HepG2 (cell line): ENCODE measurements around the gene DDIT4. TPM values are rescaled to one million over a fixed set of nuclear protein-coding genes. Genes with fewer than 3 reads are reported as not detected.

Experiments used
- ATF2 ChIP-seq: sonication (generic); formaldehyde crosslinking; IDR thresholded peaks from 2 replicates; pipeline ENCODE4 v1.4.0; 2020; ENCODE audit warnings: missing genetic modification reagents
- ATF7-NPFF ChIP-seq: sonication (generic); formaldehyde crosslinking; IDR thresholded peaks from 2 replicates; pipeline ENCODE4 v1.8.1; 2023; ENCODE audit warnings: mild to moderate bottlenecking, low read depth, missing genetic modification reagents, moderate library complexity
- E2F5 ChIP-seq: sonication (generic); formaldehyde crosslinking; conservative IDR thresholded peaks from 2 replicates; pipeline ENCODE4 v1.4.0; 2020; ENCODE audit warnings: missing genetic modification reagents
- HMG20A ChIP-seq: IDR thresholded peaks from 2 replicates; pipeline ENCODE4 v1.6.1; 2016; ENCODE audit warnings: borderline replicate concordance
- HNRNPUL1 ChIP-seq: fragments of 200-400 bp; formaldehyde crosslinking; IDR thresholded peaks from 2 replicates; pipeline ENCODE4 v1.6.1; 2017; ENCODE audit warnings: low read depth, mild to moderate bottlenecking, low read length, moderate library complexity
- HOXA3 ChIP-seq: sonication (generic); formaldehyde crosslinking; IDR thresholded peaks from 2 replicates; pipeline ENCODE4 v1.5.0; 2020; ENCODE audit warnings: missing genetic modification reagents
- HOXA7 ChIP-seq: sonication (generic); formaldehyde crosslinking; IDR thresholded peaks from 2 replicates; pipeline ENCODE4 v1.8.1; 2022; ENCODE audit warnings: mild to moderate bottlenecking, missing genetic modification reagents, moderate library complexity
- MAFK ChIP-seq, 2 experiments: IDR thresholded peaks in 1 of 2; conservative IDR thresholded peaks in 1 of 2; 2 replicates each; pipeline ENCODE4 v1.6.1; 2011; ENCODE audit warnings: improper control_type of control experiment in 2 of 2, low read length in 2 of 2
- SOX5 ChIP-seq: IDR thresholded peaks from 2 replicates; pipeline ENCODE4 v1.6.1; 2016; ENCODE audit warnings: borderline replicate concordance
- SP140L ChIP-seq: sonication (generic); formaldehyde crosslinking; IDR thresholded peaks from 2 replicates; pipeline ENCODE4 v1.4.0; 2020; ENCODE audit warnings: missing genetic modification reagents, borderline replicate concordance
- TEAD3 ChIP-seq: optimal IDR thresholded peaks from 2 replicates; pipeline ENCODE3; 2016; ENCODE audit warnings: borderline replicate concordance
- ZFP37 ChIP-seq: sonication (generic); formaldehyde crosslinking; IDR thresholded peaks from 2 replicates; pipeline ENCODE4 v1.4.0; 2020; ENCODE audit warnings: missing genetic modification reagents, borderline replicate concordance
- ZGPAT ChIP-seq: IDR thresholded peaks from 2 replicates; pipeline ENCODE4 v1.6.1; 2016; ENCODE audit warnings: mild to moderate bottlenecking
- ZNF142 ChIP-seq: sonication (generic); formaldehyde crosslinking; IDR thresholded peaks from 2 replicates; pipeline ENCODE4 v1.4.0; 2020; ENCODE audit warnings: missing genetic modification reagents
- ZNF253 ChIP-seq: sonication (generic); formaldehyde crosslinking; IDR thresholded peaks from 2 replicates; pipeline ENCODE4 v1.8.0; 2022; ENCODE audit warnings: mild to moderate bottlenecking, missing genetic modification reagents, borderline replicate concordance
- ZNF362 ChIP-seq: sonication (generic); formaldehyde crosslinking; IDR thresholded peaks from 2 replicates; pipeline ENCODE4 v1.4.0; 2020; ENCODE audit warnings: missing genetic modification reagents, mild to moderate bottlenecking, borderline replicate concordance
- ZNF367 ChIP-seq: sonication (generic); formaldehyde crosslinking; IDR thresholded peaks from 2 replicates; pipeline ENCODE4 v1.4.0; 2020; ENCODE audit warnings: missing genetic modification reagents, borderline replicate concordance
- ZNF549 ChIP-seq: sonication (generic); formaldehyde crosslinking; IDR thresholded peaks from 2 replicates; pipeline ENCODE4 v1.5.0; 2020; ENCODE audit warnings: missing genetic modification reagents
- ZNF782 ChIP-seq: sonication (generic); formaldehyde crosslinking; IDR thresholded peaks from 2 replicates; pipeline ENCODE4 v1.4.0; 2020; ENCODE audit warnings: missing genetic modification reagents, mild to moderate bottlenecking, borderline replicate concordance
- ZNF788 ChIP-seq: sonication (generic); formaldehyde crosslinking; IDR thresholded peaks from 2 replicates; pipeline ENCODE4 v1.5.0; 2020; ENCODE audit warnings: mild to moderate bottlenecking, missing genetic modification reagents, borderline replicate concordance
- polyA plus RNA-seq, 8 experiments: library from polyadenylated mRNA; depleted of rRNA in 3 of 8; stranded (reverse) in 7 of 8; unstranded in 1 of 8; fragments of >200 nt; fragmentation: Illumina TruSeq in 4 of 8; extraction: Trizol in 4 of 8; gene quantifications; 2 replicates each; pipeline versions ENCODE4 v1.2.1 to v1.2.3, GENCODE V29; 2011 to 2016; ENCODE audit warnings: low read depth in 4 of 8, missing spikeins in 1 of 8, mixed read lengths in 1 of 8; ENCODE audit not compliant: insufficient read depth in 1 of 8
- total RNA-seq, 5 experiments: library from RNA; depleted of rRNA; stranded (reverse); fragments of >200 nt; fragmentation: Illumina TruSeq; extraction: Trizol; gene quantifications; 2 replicates each; pipeline ENCODE4 v1.2.3, GENCODE V29; 2016; ENCODE audit warnings: low read depth in 1 of 5

DDIT4 gene
- total and polyA plus RNA-seq, 2 of the 13 experiments (the other 11 are each of a cell fraction or from before 2014, with no cell fraction given) = 35.6 to 40.7 TPM

- TF ChIP-seq ATF7-NPFF (CRISPR knock-in tag) = no peak
- 0 out of 2 replicates have a peak, but pooled peaks have one; percentile 39 for TF ChIP-seq ZNF142
- TF ChIP-seq ZFP37 = no peak
- peak; percentile 32 for TF ChIP-seq TEAD3 (CRISPR knock-in tag)
- no peak for TF ChIP-seq E2F5 (CRISPR knock-in tag)
- TF ChIP-seq SP140L (CRISPR knock-in tag) = no peak
- no peak; the same call in 1 of the 2 replicates for TF ChIP-seq ZGPAT (CRISPR knock-in tag)
- TF ChIP-seq HOXA3 (CRISPR knock-in tag) = peak; percentile 61; the same call in 1 of the 2 replicates
- no peak for TF ChIP-seq ZNF788 (CRISPR knock-in tag)
- TF ChIP-seq HNRNPUL1 = no peak
- TF ChIP-seq HMG20A = 0 out of 2 replicates have a peak, but pooled peaks have one; percentile 32
- peak; percentile 97 for TF ChIP-seq SOX5
- TF ChIP-seq ZNF253 (CRISPR knock-in tag) = no peak
- no peak for TF ChIP-seq ZNF362 (CRISPR knock-in tag)
- no peak for TF ChIP-seq ZNF782
- 0 out of 2 replicates have a peak, but pooled peaks have one; percentile 24 for TF ChIP-seq ATF2 (CRISPR knock-in tag)
- TF ChIP-seq ZNF367 = no peak
- TF ChIP-seq HOXA7 (CRISPR knock-in tag) = no peak
- no peak for TF ChIP-seq MAFK (conservative IDR thresholded peaks at IDR 0.05 in 1 of 2, IDR thresholded peaks at IDR 0.05 in 1 of 2; ENCODE audit: low read length in 2 of 2)
- TF ChIP-seq ZNF549 (CRISPR knock-in tag) = no peak
These were observed 22.1 kb upstream of the DDIT4 start (continued) for GRCh38 chr10:72251635-72252034.
